ENCODE data around the gene RIPOR3.

GRCh38 chr20:50552979-50553378, 138.4 kb downstream of the RIPOR3 start:
- TF ChIP-seq CTCF (conservative IDR thresholded peaks at IDR 0.05; ENCODE audit: low read length) (no peak), EZH2phosphoT487 (IDR thresholded peaks at IDR 0.05; ENCODE audit: borderline replicate concordance, low read depth, low read length) (no peak)

All from OCI-LY7 (cell line).